Measurements from ENCODE around the gene PADI4.
"Not testable (repeated sequence)": the region's sequence is repeated elsewhere in the genome, so short reads cannot be mapped to it uniquely, and the experiment has no call there.

Gene PADI4

DNA sequence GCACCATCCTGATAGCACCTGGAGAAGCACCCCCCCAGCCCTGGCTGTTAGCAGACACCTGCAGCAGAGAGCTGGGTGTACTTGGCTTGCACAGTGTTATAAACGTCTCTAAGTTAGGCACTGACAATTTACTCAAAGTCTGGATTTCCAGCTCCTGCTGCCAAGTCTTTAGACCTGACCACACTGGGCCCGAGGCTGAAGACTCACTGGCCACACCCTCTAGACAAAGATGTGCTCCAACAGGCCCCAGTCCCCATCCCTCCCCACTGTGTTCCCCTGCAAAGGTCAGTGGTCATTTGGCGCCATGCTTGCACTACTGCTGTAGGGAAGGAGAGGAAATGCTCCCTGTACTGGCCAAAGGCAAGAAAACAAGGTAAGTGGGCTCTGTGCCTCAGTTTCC is 95.1 kb downstream of the PADI4 start:
- DNase-seq = no peak

- no peak for DNase-seq
Measured at GRCh38 chr1:17404034-17404684, 96.2 kb downstream of the PADI4 start.

DNA sequence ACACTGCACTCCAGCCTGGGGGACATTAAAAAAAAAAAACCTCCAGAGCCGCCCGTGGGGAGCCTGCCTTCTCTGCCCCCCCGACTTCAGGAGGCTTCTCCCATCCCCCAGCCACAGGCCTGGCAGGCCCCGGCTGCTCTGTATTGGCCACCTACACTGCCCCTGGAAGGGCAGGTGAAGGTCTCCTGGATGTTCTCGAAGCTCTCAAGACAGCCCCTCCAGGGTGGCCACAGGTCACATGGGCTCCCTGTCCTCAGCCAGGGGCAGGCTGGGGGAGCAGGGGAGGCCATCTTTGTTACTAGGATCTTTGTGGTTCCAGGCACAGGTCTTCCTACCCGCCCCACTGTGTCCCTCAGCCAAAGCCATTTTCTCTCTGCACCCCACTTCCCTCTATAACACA is 96.8 kb downstream of the PADI4 start:
- DNase-seq = no peak

- peak; percentile 14 to 20 for DNase-seq
Measured at GRCh38 chr1:17405898-17406759, 98.1 kb downstream of the PADI4 start.

DNA sequence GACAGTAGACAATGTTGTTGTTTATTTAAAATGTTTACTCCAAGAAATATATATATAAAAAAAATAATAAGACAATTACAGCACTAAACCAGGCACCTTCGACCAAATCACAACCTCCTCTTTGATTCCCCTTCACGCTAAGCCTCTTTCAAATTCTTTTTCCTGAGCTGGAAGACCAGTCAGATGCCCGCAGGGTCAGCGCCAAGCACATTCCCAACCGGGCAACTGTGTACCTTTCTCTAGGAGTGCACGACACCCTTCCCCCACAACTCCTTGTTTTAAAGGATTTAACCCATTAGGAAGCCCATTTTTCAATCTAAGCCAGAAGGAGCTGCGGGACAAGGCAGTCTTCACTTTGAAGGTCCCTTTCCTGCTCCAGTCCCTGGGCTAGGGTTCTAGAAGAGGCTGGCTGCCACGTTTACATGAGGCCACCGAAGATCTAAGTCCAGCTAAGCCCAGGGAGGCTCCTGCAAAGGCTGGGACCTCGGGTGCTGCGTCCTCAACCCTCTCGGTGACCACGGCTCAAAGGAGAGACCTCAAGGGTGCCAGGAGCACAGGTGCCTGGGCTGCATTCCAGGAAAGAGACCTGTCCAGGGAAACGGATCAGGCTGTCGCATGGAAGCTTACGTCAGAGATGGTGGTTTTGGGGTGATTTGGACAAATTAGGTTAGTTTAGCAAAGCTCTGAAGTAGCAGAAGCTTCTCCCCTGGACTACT is 98.9 kb downstream of the PADI4 start:
- not testable (repeated sequence) for DNase-seq

GRCh38 chr1:17407786-17408514 is 100.0 kb downstream of the PADI4 start:
- not testable (repeated sequence) for DNase-seq

- no peak for DNase-seq
Measured at GRCh38 chr1:17409391-17409811, 101.4 kb downstream of the PADI4 start.

- DNase-seq = no peak
Measured at GRCh38 chr1:17412093-17412870, 104.3 kb downstream of the PADI4 start.
